DOHH2 (cell line): ENCODE measurements around the gene RC3H1.

Experiments
- H3F3A ChIP-seq: fragments of 200-600 bp; sonication (generic), shearing (Covaris generic); 2 replicates; pipeline ENCODE4 v1.6.0; 2016; ENCODE audit warnings: antibody characterized with exemption, mild to moderate bottlenecking; ENCODE audit not compliant: control insufficient read depth, insufficient read depth
- H3K27ac ChIP-seq: fragments of 200-600 bp; sonication (generic); 2 replicates; pipeline ENCODE4 v1.5.1; 2014; ENCODE audit warnings: low read depth, mild to moderate bottlenecking, low read length, moderate library complexity
- H3K27me3 ChIP-seq: fragments of 200-600 bp; sonication (generic); 2 replicates; pipeline ENCODE4 v1.6.1; 2014; ENCODE audit warnings: mild to moderate bottlenecking, low read length, mixed read lengths; ENCODE audit not compliant: control insufficient read depth
- H3K36me3 ChIP-seq: fragments of 200-600 bp; sonication (generic); 2 replicates; pipeline ENCODE4 v1.6.1; 2014; ENCODE audit warnings: mild to moderate bottlenecking, low read length, moderate library complexity, mixed read lengths; ENCODE audit not compliant: control insufficient read depth
- H3K4me1 ChIP-seq: fragments of 200-600 bp; sonication (generic); 2 replicates; pipeline ENCODE4 v1.6.1; 2014; ENCODE audit warnings: mild to moderate bottlenecking, low read length, mixed read lengths; ENCODE audit not compliant: control insufficient read depth
- H3K4me2 ChIP-seq: fragments of 200-600 bp; sonication (generic); 2 replicates; pipeline ENCODE4 v1.6.0; 2014; ENCODE audit warnings: mild to moderate bottlenecking, low read length, moderate library complexity
- H3K4me3 ChIP-seq: fragments of 200-600 bp; sonication (generic); 2 replicates; pipeline ENCODE4 v1.5.1; 2014; ENCODE audit warnings: mild to moderate bottlenecking, low read length, mixed read lengths
- H3K79me2 ChIP-seq: fragments of 200-600 bp; sonication (generic); 2 replicates; pipeline ENCODE4 v1.6.1; 2014; ENCODE audit warnings: mild to moderate bottlenecking, low read length, mixed read lengths; ENCODE audit not compliant: control insufficient read depth
- H3K9me2 ChIP-seq: fragments of 200-600 bp; sonication (generic); replicated peaks from 2 replicates; pipeline ENCODE4 v1.6.1; 2014; ENCODE audit warnings: mild to moderate bottlenecking, low read length, mixed read lengths; ENCODE audit not compliant: control insufficient read depth
- H3K9me3 ChIP-seq: fragments of 200-600 bp; sonication (generic); 2 replicates; pipeline ENCODE4 v1.6.1; 2014; ENCODE audit warnings: antibody characterized with exemption, low read length, mixed read lengths; ENCODE audit not compliant: control insufficient read depth, insufficient read depth
- H4K20me1 ChIP-seq: fragments of 200-600 bp; sonication (generic); 2 replicates; pipeline ENCODE4 v1.6.0; 2014; ENCODE audit warnings: low read depth, mild to moderate bottlenecking, antibody characterized with exemption, low read length, moderate library complexity; ENCODE audit not compliant: control insufficient read depth, insufficient read depth
- CTCF ChIP-seq: fragments of 200-600 bp; sonication (generic); IDR thresholded peaks from one replicate; pipeline ENCODE4 v1.5.1; 2014; ENCODE audit warnings: antibody characterized with exemption, mild to moderate bottlenecking, low read depth, low read length; ENCODE audit not compliant: poor library complexity, severe bottlenecking
- EZH2phosphoT487 ChIP-seq: fragments of 200-600 bp; sonication (generic); IDR thresholded peaks from 2 replicates; pipeline ENCODE4 v1.6.1; 2017; ENCODE audit warnings: borderline replicate concordance, mild to moderate bottlenecking, antibody characterized with exemption, low read length, moderate library complexity, mixed read lengths

Gene RC3H1

DNA sequence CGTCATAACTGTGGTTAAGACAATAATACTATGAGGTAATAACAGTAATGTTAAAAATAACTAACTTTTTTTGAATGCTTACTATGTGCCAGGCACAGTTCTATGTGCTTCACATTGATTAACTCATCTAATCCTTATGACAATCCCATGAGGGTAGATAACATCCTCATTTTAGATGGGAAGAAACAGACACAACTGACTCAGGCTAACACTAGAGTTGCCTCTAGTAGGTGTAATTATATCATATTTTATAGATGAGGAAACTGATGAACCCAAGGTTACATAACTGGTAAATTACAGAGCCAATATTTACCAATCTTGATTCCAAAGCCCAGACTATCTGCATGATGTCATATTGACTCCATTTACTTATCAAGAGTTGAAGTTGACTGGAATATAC, 128.5 kb downstream of the RC3H1 start:
- TF ChIP-seq EZH2phosphoT487, result no peak
- TF ChIP-seq CTCF, result no peak
- no peaks in the 10 kb centered on the region for H4K20me1 ChIP-seq
- no peaks in the 10 kb centered on the region for H3K9me3 ChIP-seq

DNA sequence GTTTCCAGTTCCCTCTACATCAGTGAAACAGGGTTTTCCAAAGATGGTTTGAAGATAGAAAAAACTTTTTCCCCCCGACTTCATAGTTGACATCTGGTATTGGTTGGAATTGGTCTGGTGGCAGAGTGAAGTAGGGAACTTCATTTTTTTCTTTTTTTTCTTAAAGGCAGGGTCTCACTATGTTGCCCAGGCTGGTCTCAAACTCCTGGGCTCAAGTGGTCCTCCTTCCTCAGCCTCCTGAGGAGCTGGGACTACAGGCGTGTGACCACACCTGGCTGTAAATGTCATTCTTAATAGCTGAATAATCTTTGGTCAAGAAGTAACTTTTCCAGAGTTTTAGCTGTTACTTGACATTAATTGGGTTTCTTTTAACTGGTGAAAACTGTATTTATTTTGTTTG, 132.3 kb downstream of the RC3H1 start:
- no peaks in the 10 kb centered on the region for H4K20me1 ChIP-seq
- TF ChIP-seq CTCF (no peak), EZH2phosphoT487 (no peak)
- peaks cover 18% of the 10 kb centered on the region for H3K36me3 ChIP-seq
- no peaks in the 10 kb centered on the region for H3K79me2 ChIP-seq
- no peaks in the 10 kb centered on the region for H3K9me3 ChIP-seq
- H3K27me3 ChIP-seq, result no peaks in the 10 kb centered on the region
- H3K9me2 ChIP-seq, result no peaks in the 10 kb centered on the region; the same call in 1 of the 2 replicates
- no peak overlapping the region for H3K27ac ChIP-seq
- H3K4me2 ChIP-seq, result no peak overlapping the region
- H3K4me3 ChIP-seq, result no peak overlapping the region
- no peaks in the 10 kb centered on the region for H3F3A ChIP-seq
- H3K4me1 ChIP-seq, result no peaks in the 10 kb centered on the region

More for the DNA sequence above, 128.5 kb downstream of the RC3H1 start:
- Histone ChIP-seq H3K27me3 (no peaks in the 10 kb centered on the region), H3K9me2 (no peaks in the 10 kb centered on the region; the same call in 1 of the 2 replicates), H3K36me3 (peaks cover 3% of the 10 kb centered on the region; the same call in 1 of the 2 replicates), H3K27ac (no peak overlapping the region), H3K4me3 (no peak overlapping the region), H3F3A (no peaks in the 10 kb centered on the region), H3K79me2 (no peaks in the 10 kb centered on the region), H3K4me1 (peaks cover 16% of the 10 kb centered on the region), H3K4me2 (no peak overlapping the region)

DNA sequence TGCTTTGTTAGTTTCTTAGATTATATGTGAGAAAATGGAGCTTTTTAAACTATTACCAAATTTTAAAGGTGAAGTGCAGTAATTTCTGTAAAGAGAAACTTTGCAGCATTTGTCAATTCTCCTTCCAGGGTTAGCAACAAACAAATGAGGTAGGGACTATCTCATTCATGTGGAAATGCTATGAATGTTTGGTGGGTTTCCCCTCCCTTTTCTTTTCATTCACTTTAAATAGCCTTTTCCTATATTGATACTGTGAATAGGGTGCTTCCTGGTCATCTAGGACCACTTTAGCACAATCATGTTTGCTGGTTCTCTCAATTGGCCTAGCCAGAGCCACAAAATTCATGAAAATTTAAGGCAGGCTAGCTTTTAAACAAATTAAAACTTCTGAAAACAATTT, 133.4 kb downstream of the RC3H1 start:
- no peaks in the 10 kb centered on the region for H4K20me1 ChIP-seq
- no peaks in the 10 kb centered on the region for H3K9me3 ChIP-seq
- no peaks in the 10 kb centered on the region for H3K4me1 ChIP-seq
- no peak for TF ChIP-seq CTCF
- TF ChIP-seq EZH2phosphoT487, result no peak
- no peaks in the 10 kb centered on the region for H3K27me3 ChIP-seq
- no peak overlapping the region for H3K4me2 ChIP-seq
- H3K4me3 ChIP-seq, result no peak overlapping the region
- H3F3A ChIP-seq, result no peaks in the 10 kb centered on the region
- H3K36me3 ChIP-seq, result peaks cover 18% of the 10 kb centered on the region
- no peak overlapping the region for H3K27ac ChIP-seq
- H3K79me2 ChIP-seq, result no peaks in the 10 kb centered on the region
- H3K9me2 ChIP-seq, result no peaks in the 10 kb centered on the region; the same call in 1 of the 2 replicates
